SK-N-SH (cell line): ENCODE results near the gene SLC25A30. TPM values are rescaled to one million over a fixed set of nuclear protein-coding genes. Genes with fewer than 3 reads are reported as not detected.

Experiments
- CTCF ChIA-PET: fragments of 300-600, 350-600 bp; formaldehyde crosslinking; extraction: SDS; loops from one replicate; lab custom pipeline; 2021; lab: Yijun Ruan, JAX
- POLR2A ChIA-PET: fragments of 350-600 bp; sonication (Branson Sonifier 250); formaldehyde crosslinking; extraction: SDS; loops from one replicate; lab custom pipeline; 2020; ENCODE audit warnings: antibody characterized with exemption, inconsistent platforms; lab: Yijun Ruan, JAX
- DNase-seq: peaks from one replicate; pipeline ENCODE4 v3.0.0; 2012
- H2AFZ ChIP-seq: fragments of 200-600 bp; sonication (generic); 2 replicates; pipeline ENCODE4 v1.8.1; 2016; ENCODE audit warnings: antibody characterized with exemption, mild to moderate bottlenecking, low read depth
- H3F3A ChIP-seq: fragments of 200-600 bp; sonication (generic); replicated peaks from 2 replicates; pipeline ENCODE3; 2016; ENCODE audit warnings: antibody characterized with exemption, mild to moderate bottlenecking; ENCODE audit not compliant: insufficient read depth
- H3K27ac ChIP-seq, 2 experiments: fragments of 200-500 bp in 1 of 2; fragments of 200-600 bp in 1 of 2; sonication (Bioruptor generic) in 1 of 2; sonication (generic), shearing (Covaris generic) in 1 of 2; 2 replicates each; pipeline versions ENCODE4 v1.5.1 to v1.6.1; 2014 to 2016; ENCODE audit warnings: low read depth in 2 of 2, inconsistent platforms in 1 of 2, low read length in 1 of 2, mild to moderate bottlenecking in 1 of 2, mixed read lengths in 1 of 2
- H3K27me3 ChIP-seq: fragments of 200-600 bp; sonication (generic), shearing (Covaris generic); 2 replicates; pipeline ENCODE4 v1.6.1; 2016; ENCODE audit warnings: mixed run types; ENCODE audit not compliant: insufficient read depth
- H3K36me3 ChIP-seq, 2 experiments: fragments of 200-500 bp in 1 of 2; fragments of 200-600 bp in 1 of 2; sonication (Bioruptor generic) in 1 of 2; sonication (generic) in 1 of 2; replicated peaks in 1 of 2; 2 replicates each; pipeline versions ENCODE3 to v1.5.1; 2014 to 2016; ENCODE audit warnings: low read length in 1 of 2, mild to moderate bottlenecking in 1 of 2; ENCODE audit not compliant: insufficient read depth in 2 of 2, control insufficient read depth in 1 of 2
- H3K4me1 ChIP-seq, 2 experiments: fragments of 200-500 bp in 1 of 2; fragments of 200-600 bp in 1 of 2; sonication (Bioruptor generic) in 1 of 2; sonication (generic), shearing (Covaris generic) in 1 of 2; 2 replicates each; pipeline versions ENCODE4 v1.5.1 to v1.6.1; 2014 to 2016; ENCODE audit warnings: low read depth in 1 of 2, low read length in 1 of 2, mixed run types in 1 of 2; ENCODE audit not compliant: insufficient read depth in 2 of 2, control insufficient read depth in 1 of 2
- H3K4me2 ChIP-seq: fragments of 200-600 bp; sonication (generic), shearing (Covaris generic); 2 replicates; pipeline ENCODE4 v1.6.1; 2017; ENCODE audit warnings: mixed run types
- H3K4me3 ChIP-seq, 2 experiments: fragments of 200-500 bp in 1 of 2; fragments of 200-600 bp in 1 of 2; sonication (Bioruptor generic) in 1 of 2; sonication (generic), shearing (Covaris generic) in 1 of 2; 2 replicates each; pipeline versions ENCODE4 v1.5.1 to v1.8.1; 2014 to 2016; ENCODE audit warnings: low read depth in 2 of 2, inconsistent platforms in 1 of 2, low read length in 1 of 2, mild to moderate bottlenecking in 1 of 2, mixed read lengths in 1 of 2, moderate library complexity in 1 of 2
- H3K79me2 ChIP-seq: fragments of 200-600 bp; sonication (generic); 2 replicates; pipeline ENCODE4 v1.8.1; 2017; ENCODE audit warnings: mild to moderate bottlenecking; ENCODE audit not compliant: insufficient read depth
- H3K9ac ChIP-seq: fragments of 200-600 bp; sonication (generic); 2 replicates; pipeline ENCODE4 v1.6.1; 2017; ENCODE audit warnings: mixed run types
- H3K9me2 ChIP-seq: fragments of 200-600 bp; sonication (generic); 2 replicates; pipeline ENCODE4 v1.6.1; 2017; ENCODE audit warnings: mixed run types
- H3K9me3 ChIP-seq: fragments of 200-600 bp; sonication (generic); 2 replicates; pipeline ENCODE4 v1.6.1; 2017; ENCODE audit warnings: mixed run types, mild to moderate bottlenecking, moderate library complexity
- H4K20me1 ChIP-seq: fragments of 200-600 bp; sonication (generic); 2 replicates; pipeline ENCODE4 v1.6.1; 2017; ENCODE audit warnings: mild to moderate bottlenecking, mixed run types; ENCODE audit not compliant: insufficient read depth
- CHD2 ChIP-seq: fragments of 150-350 bp; IDR thresholded peaks from 2 replicates; pipeline ENCODE4 v1.6.1; 2018; ENCODE audit warnings: low read length; ENCODE audit not compliant: partially characterized antibody
- ELF1 ChIP-seq: IDR thresholded peaks from 2 replicates; pipeline ENCODE4 v1.4.0; 2012
- FOSL2 ChIP-seq: IDR thresholded peaks from 2 replicates; pipeline ENCODE4 v1.4.0; 2012; ENCODE audit warnings: low read depth, mild to moderate bottlenecking, moderate library complexity, borderline replicate concordance
- GATA2 ChIP-seq: sonication (generic); formaldehyde crosslinking; IDR thresholded peaks from 2 replicates; pipeline ENCODE4 v1.5.0; 2020; ENCODE audit warnings: mild to moderate bottlenecking, missing genetic modification reagents
- JUND ChIP-seq: IDR thresholded peaks from 2 replicates; pipeline ENCODE4 v1.4.0; 2012
- MXI1 ChIP-seq: IDR thresholded peaks from 2 replicates; pipeline ENCODE4 v1.6.1; 2012; ENCODE audit warnings: mild to moderate bottlenecking, low read depth, low read length, improper control_type of control experiment
- NFIC ChIP-seq: IDR thresholded peaks from 2 replicates; pipeline ENCODE4 v1.4.0; 2012; ENCODE audit warnings: borderline replicate concordance
- NRF1 ChIP-seq: IDR thresholded peaks from 2 replicates; pipeline ENCODE4 v1.6.1; 2012; ENCODE audit warnings: low read depth, mild to moderate bottlenecking, low read length
- RFX5 ChIP-seq: IDR thresholded peaks from 2 replicates; pipeline ENCODE4 v1.6.1; 2012; ENCODE audit warnings: mild to moderate bottlenecking, improper control_type of control experiment, low read length
- WGBS: methylation state at CpG from one replicate; pipeline ENCODE4 v1.1.6; 2017; ENCODE audit warnings: low lambda C conversion rate; 5-methylcytosine and 5-hydroxymethylcytosine counted together
- polyA plus RNA-seq, 3 experiments: library from polyadenylated mRNA; depleted of rRNA; stranded (reverse); fragments of >200 nt; gene quantifications; 2 replicates each; pipeline ENCODE4 v1.2.3, GENCODE V29; 2012
- TF ChIP-seq, protein P1 (sequence below): IDR thresholded peaks from 2 replicates; pipeline ENCODE4 v1.6.1; 2012; ENCODE audit warnings: mild to moderate bottlenecking, low read depth, low read length, moderate library complexity
- TF ChIP-seq, protein P2 (sequence below): fragments of 200-600 bp; sonication (generic); IDR thresholded peaks from 2 replicates; pipeline ENCODE4 v1.6.1; 2017; ENCODE audit warnings: antibody characterized with exemption, mild to moderate bottlenecking, moderate library complexity
- TF ChIP-seq, protein P3 (sequence below): IDR thresholded peaks from 2 replicates; pipeline ENCODE4 v1.4.0; 2012; ENCODE audit warnings: low read depth, borderline replicate concordance

SLC25A30 gene
- polyA plus RNA-seq, 1 of the 3 experiments (the other 2 are of a cell fraction), result 9.6 TPM

DNA sequence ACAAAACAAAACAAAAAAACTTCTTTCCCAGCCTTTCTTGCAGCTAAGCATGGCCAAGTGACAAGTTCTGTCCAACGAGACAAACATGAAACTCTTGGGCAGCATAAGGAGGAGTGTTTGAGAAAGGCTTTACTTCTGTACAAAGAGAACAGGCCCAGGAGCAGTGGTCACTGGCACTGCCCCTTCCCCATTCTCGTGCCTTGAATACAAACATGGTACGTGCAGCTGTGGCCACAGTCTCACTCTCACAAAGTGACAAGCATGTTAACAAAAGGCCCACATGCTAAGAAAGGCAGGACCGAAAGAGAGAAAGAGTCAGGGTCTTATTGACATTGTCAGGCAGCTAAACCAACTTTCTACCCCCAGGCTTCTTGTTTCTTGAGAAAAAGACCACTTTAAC is 19.8 kb upstream of the SLC25A30 start (continued):
- TF ChIP-seq, protein P1, sequence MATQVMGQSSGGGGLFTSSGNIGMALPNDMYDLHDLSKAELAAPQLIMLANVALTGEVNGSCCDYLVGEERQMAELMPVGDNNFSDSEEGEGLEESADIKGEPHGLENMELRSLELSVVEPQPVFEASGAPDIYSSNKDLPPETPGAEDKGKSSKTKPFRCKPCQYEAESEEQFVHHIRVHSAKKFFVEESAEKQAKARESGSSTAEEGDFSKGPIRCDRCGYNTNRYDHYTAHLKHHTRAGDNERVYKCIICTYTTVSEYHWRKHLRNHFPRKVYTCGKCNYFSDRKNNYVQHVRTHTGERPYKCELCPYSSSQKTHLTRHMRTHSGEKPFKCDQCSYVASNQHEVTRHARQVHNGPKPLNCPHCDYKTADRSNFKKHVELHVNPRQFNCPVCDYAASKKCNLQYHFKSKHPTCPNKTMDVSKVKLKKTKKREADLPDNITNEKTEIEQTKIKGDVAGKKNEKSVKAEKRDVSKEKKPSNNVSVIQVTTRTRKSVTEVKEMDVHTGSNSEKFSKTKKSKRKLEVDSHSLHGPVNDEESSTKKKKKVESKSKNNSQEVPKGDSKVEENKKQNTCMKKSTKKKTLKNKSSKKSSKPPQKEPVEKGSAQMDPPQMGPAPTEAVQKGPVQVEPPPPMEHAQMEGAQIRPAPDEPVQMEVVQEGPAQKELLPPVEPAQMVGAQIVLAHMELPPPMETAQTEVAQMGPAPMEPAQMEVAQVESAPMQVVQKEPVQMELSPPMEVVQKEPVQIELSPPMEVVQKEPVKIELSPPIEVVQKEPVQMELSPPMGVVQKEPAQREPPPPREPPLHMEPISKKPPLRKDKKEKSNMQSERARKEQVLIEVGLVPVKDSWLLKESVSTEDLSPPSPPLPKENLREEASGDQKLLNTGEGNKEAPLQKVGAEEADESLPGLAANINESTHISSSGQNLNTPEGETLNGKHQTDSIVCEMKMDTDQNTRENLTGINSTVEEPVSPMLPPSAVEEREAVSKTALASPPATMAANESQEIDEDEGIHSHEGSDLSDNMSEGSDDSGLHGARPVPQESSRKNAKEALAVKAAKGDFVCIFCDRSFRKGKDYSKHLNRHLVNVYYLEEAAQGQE, result no peak
- TF ChIP-seq NFIC, result no peak
- TF ChIP-seq NRF1, result no peak
- no peak for TF ChIP-seq FOSL2
- TF ChIP-seq JUND, result no peak
- no peak for TF ChIP-seq MXI1
- no peak for TF ChIP-seq GATA2
- TF ChIP-seq ELF1, result no peak
- no peak for TF ChIP-seq RFX5

DNA sequence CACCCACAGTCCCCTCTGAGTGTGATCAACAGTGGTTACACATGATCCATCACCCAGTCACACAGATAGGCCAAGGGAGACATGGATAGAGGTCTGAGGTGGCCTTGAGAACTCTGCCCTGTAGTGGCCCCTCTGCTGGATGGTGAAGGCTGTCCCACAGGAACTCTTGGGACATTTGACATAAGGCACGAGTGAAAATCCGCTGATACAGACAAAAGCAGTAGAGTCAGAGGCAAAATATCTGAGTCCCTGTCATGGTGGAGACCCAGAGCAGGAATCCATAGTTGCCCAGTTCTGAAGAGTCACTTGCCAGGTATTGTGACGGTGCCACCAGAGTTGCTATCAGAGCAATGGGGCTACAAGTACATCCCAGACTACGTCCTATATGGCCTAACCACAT is 18.8 kb upstream of the SLC25A30 start:
- no peak overlapping the region for H3K27ac ChIP-seq
- H3F3A ChIP-seq, result peaks cover 10% of the 10 kb centered on the region
- POLR2A ChIA-PET, result no interaction called here
- H3K4me3 ChIP-seq, result no peak overlapping the region
- no peaks in the 10 kb centered on the region for H3K36me3 ChIP-seq
- no peaks in the 10 kb centered on the region for H4K20me1 ChIP-seq
- no peaks in the 10 kb centered on the region for H3K9me2 ChIP-seq
- no peak for DNase-seq
- WGBS, result 94% methylated on average over 3 of the region's 4 CpGs
- H3K4me2 ChIP-seq, result no peak overlapping the region
- H3K9ac ChIP-seq, result no peak overlapping the region
- H3K27me3 ChIP-seq, result no peaks in the 10 kb centered on the region
- no peaks in the 10 kb centered on the region for H3K9me3 ChIP-seq
- H3K79me2 ChIP-seq, result no peaks in the 10 kb centered on the region
- CTCF ChIA-PET, result no interaction called here
- no peak overlapping the region for H2AFZ ChIP-seq
- peaks cover 0 to 5% of the 10 kb centered on the region in 2 experiments; a peak in 1 of 4 replicates for H3K4me1 ChIP-seq
- no peak for TF ChIP-seq RFX5
- TF ChIP-seq ELF1, result no peak
- TF ChIP-seq, protein P2, sequence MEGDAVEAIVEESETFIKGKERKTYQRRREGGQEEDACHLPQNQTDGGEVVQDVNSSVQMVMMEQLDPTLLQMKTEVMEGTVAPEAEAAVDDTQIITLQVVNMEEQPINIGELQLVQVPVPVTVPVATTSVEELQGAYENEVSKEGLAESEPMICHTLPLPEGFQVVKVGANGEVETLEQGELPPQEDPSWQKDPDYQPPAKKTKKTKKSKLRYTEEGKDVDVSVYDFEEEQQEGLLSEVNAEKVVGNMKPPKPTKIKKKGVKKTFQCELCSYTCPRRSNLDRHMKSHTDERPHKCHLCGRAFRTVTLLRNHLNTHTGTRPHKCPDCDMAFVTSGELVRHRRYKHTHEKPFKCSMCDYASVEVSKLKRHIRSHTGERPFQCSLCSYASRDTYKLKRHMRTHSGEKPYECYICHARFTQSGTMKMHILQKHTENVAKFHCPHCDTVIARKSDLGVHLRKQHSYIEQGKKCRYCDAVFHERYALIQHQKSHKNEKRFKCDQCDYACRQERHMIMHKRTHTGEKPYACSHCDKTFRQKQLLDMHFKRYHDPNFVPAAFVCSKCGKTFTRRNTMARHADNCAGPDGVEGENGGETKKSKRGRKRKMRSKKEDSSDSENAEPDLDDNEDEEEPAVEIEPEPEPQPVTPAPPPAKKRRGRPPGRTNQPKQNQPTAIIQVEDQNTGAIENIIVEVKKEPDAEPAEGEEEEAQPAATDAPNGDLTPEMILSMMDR, result no peak
- TF ChIP-seq JUND, result no peak
- TF ChIP-seq CHD2, result no peak
- TF ChIP-seq, protein P3, sequence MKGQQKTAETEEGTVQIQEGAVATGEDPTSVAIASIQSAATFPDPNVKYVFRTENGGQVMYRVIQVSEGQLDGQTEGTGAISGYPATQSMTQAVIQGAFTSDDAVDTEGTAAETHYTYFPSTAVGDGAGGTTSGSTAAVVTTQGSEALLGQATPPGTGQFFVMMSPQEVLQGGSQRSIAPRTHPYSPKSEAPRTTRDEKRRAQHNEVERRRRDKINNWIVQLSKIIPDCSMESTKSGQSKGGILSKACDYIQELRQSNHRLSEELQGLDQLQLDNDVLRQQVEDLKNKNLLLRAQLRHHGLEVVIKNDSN, result no peak
